T-cell (primary cell): ENCODE results near the gene NQO1. TPM values are rescaled to one million over a fixed set of nuclear protein-coding genes. Genes with fewer than 3 reads are reported as not detected.

Experiments used
- ATAC-seq, 4 experiments: fragments of 200-7000 bp in 3 of 4; fragments of 150-1000 bp in 1 of 4; cut with Tn5 transposase; replicated peaks in 1 of 4; 1 replicate in 3 of 4; 2 replicates in 1 of 4; pipeline ENCODE4 v1.10.0; 2021; ENCODE audit warnings: moderate library complexity in 3 of 4, mild to moderate bottlenecking in 2 of 4, moderate number of reproducible peaks in 1 of 4
- CTCF ChIA-PET, 2 donors: fragments of 300-600 bp; sonication (Branson Sonifier 250); formaldehyde crosslinking; loops; one replicate each; lab custom pipeline; 2022; ENCODE audit warnings: antibody characterized with exemption in 2 of 2; lab: Charles Lee
- POLR2A ChIA-PET, 2 donors: fragments of 300-600 bp; sonication (Branson Sonifier 250); formaldehyde crosslinking; loops; one replicate each; lab custom pipeline; 2022; ENCODE audit warnings: antibody characterized with exemption in 2 of 2; lab: Charles Lee
- DNase-seq, 35 experiments: peaks; one replicate each; pipeline versions ENCODE4 v3.0.0 to v3.0.0-alpha.2; 2013 to 2023
- H3K27ac ChIP-seq: one replicate; pipeline ENCODE4 v1.5.1; 2013; ENCODE audit warnings: low read length
- H3K27me3 ChIP-seq, 2 experiments: replicated peaks in 1 of 2; 1 replicate in 1 of 2; 2 replicates in 1 of 2; pipeline versions ENCODE4 v1.6.1 to v1.7.0; 2013; ENCODE audit warnings: low read length in 1 of 2, mixed read lengths in 1 of 2; ENCODE audit not compliant: control insufficient read depth in 2 of 2, insufficient read depth in 2 of 2; ENCODE audit errors: extremely low read depth in 1 of 2
- H3K36me3 ChIP-seq, 2 donors: 1 replicate in 1 of 2; 2 replicates in 1 of 2; pipeline versions ENCODE4 v1.6.1 to v1.7.0; 2013; ENCODE audit warnings: low read length in 1 of 2; ENCODE audit not compliant: control insufficient read depth in 2 of 2, insufficient read depth in 1 of 2; ENCODE audit errors: extremely low read depth in 1 of 2
- H3K4me1 ChIP-seq, 2 experiments: 1 replicate in 1 of 2; 2 replicates in 1 of 2; pipeline versions ENCODE4 v1.6.1 to v1.7.0; 2013; ENCODE audit warnings: low read length in 2 of 2, mixed read lengths in 1 of 2; ENCODE audit not compliant: insufficient read depth in 2 of 2, control insufficient read depth in 1 of 2; ENCODE audit errors: extremely low read depth in 1 of 2
- H3K4me3 ChIP-seq, 2 donors: 1 replicate in 1 of 2; 2 replicates in 1 of 2; pipeline versions ENCODE4 v1.5.1 to v1.7.0; 2013; ENCODE audit warnings: mild to moderate bottlenecking in 2 of 2, low read length in 1 of 2, moderate library complexity in 1 of 2; ENCODE audit not compliant: control insufficient read depth in 1 of 2; ENCODE audit errors: extremely low read depth in 1 of 2
- H3K9me3 ChIP-seq: 2 replicates; pipeline ENCODE4 v1.7.0; 2013
- H3K27ac Mint-ChIP-seq, 2 donors: one replicate each; pipeline ENCODE4 v1.8.0; 2020 to 2021; ENCODE audit warnings: mild to moderate bottlenecking in 2 of 2, mixed read lengths in 2 of 2
- H3K27me3 Mint-ChIP-seq, 2 donors: one replicate each; pipeline ENCODE4 v1.8.0; 2021 to 2022; ENCODE audit warnings: mixed read lengths in 2 of 2
- H3K36me3 Mint-ChIP-seq: one replicate; pipeline ENCODE4 v1.8.0; 2021; ENCODE audit warnings: mixed read lengths
- H3K4me1 Mint-ChIP-seq, 3 donors: one replicate each; pipeline ENCODE4 v1.8.0; 2020 to 2022; ENCODE audit warnings: mixed read lengths in 3 of 3, mild to moderate bottlenecking in 1 of 3
- H3K4me3 Mint-ChIP-seq, 3 donors: one replicate each; pipeline ENCODE4 v1.8.0; 2020 to 2022; ENCODE audit warnings: mild to moderate bottlenecking in 3 of 3, mixed read lengths in 3 of 3, moderate library complexity in 3 of 3
- H3K9me3 Mint-ChIP-seq, 3 donors: one replicate each; pipeline ENCODE4 v1.8.0; 2020 to 2022; ENCODE audit warnings: mixed read lengths in 3 of 3
- WGBS: methylation state at CpG from one replicate; pipeline ENCODE4 v1.1.5; 2013; ENCODE audit warnings: missing lambda C conversion rate; ENCODE audit not compliant: insufficient coverage; 5-methylcytosine and 5-hydroxymethylcytosine counted together
- total RNA-seq, 35 experiments: library from RNA in 6 of 35; stranded (reverse) in 6 of 35; fragments of 120-200 nt in 1 of 35; gene quantifications; one replicate each; pipeline versions ENCODE4 v1.2.1 to v1.2.4 and lab custom pipeline; 2013 to 2026

The NQO1 gene
- total RNA-seq, 5 donors from 2014 or later (not counting 1 experiment from before 2014, with no cell fraction given) = 1.4 to 6.1 (median 4.1) TPM

GRCh38 chr16:69756705-69757104 lies 30.3 kb upstream of the NQO1 start:
- ChIA-PET POLR2A (interaction anchor here in 1 of 2 donors (0.8 kb wide), 1 partner anchor 32 kb away, joined by 3 read pairs; no protein-coding TSS in a partner anchor), CTCF (interaction anchor here in 1 of 2 donors (0.6 to 0.8 kb wide), 2 partner anchors 13 to 46 kb away, joined by 3 to 5 read pairs; no protein-coding TSS in a partner anchor)
- H3K27ac ChIP-seq = no peak overlapping the region
- Mint-ChIP-seq H3K4me3 (no peak overlapping the region), H3K36me3 (peaks cover 9% of the 10 kb centered on the region), H3K27me3 (no peaks in the 10 kb centered on the region), H3K9me3 (no peaks in the 10 kb centered on the region), H3K4me1 (peaks cover 32 to 35% (median 33%) of the 10 kb centered on the region in 3 donors), H3K27ac (no peak overlapping the region)
- peaks cover 11 to 30% of the 10 kb centered on the region in 2 experiments for H3K4me1 ChIP-seq
- peaks cover 0 to 6% of the 10 kb centered on the region in 2 donors for H3K36me3 ChIP-seq
- DNase-seq (no peak), ATAC-seq (no peak)
- H3K27me3 ChIP-seq = no peaks in the 10 kb centered on the region
- 91% methylated on average over 10 of the region's 10 CpGs for WGBS
- H3K4me3 ChIP-seq = no peak overlapping the region
- H3K9me3 ChIP-seq = no peaks in the 10 kb centered on the region

- peaks cover 0 to 24% of the 10 kb centered on the region in 2 donors for H3K36me3 ChIP-seq
- DNase-seq (peak; percentile 91 to 100 (median 97)), ATAC-seq (peak; percentile 96 to 98 (median 98))
- H3K4me1 ChIP-seq = peaks cover 8 to 20% of the 10 kb centered on the region in 2 experiments
- under 1% methylated on average over 42 of the region's 58 CpGs for WGBS
- ChIA-PET CTCF (interaction anchor here (0.5 to 2.3 kb wide), 18 partner anchors 8 to 428 kb away, joined by 3 to 23 read pairs (median 4); partner anchors contain the start of gene NQO1 (in 1 of the 2)), POLR2A (interaction anchor here (0.5 to 1.1 kb wide), 6 partner anchors 8 to 344 kb away, joined by 3 to 7 read pairs (median 4); no protein-coding TSS in a partner anchor)
- Mint-ChIP-seq H3K4me3 (peak within 1 kb of the TSS; percentile 96 to 100 (median 100)), H3K36me3 (peaks cover 14% of the 10 kb centered on the region), H3K4me1 (peaks cover 30 to 32% (median 32%) of the 10 kb centered on the region in 3 donors), H3K27ac (peak within 1 kb of the TSS; percentile 98 to 99), H3K27me3 (no peaks in the 10 kb centered on the region), H3K9me3 (no peaks in the 10 kb centered on the region)
- no peaks in the 10 kb centered on the region for H3K27me3 ChIP-seq
- H3K9me3 ChIP-seq = no peaks in the 10 kb centered on the region
- peak within 1 kb of the TSS; percentile 99 to 100 for H3K4me3 ChIP-seq
- H3K27ac ChIP-seq = peak within 1 kb of the TSS; percentile 63
These were observed 28.3 kb upstream of the NQO1 start, which contains the start of gene NOB1 for GRCh38 chr16:69754469-69755310. NOB1 (minus strand) TSS chr16:69754926; CDS start chr16:69754910, 16 bp downstream.

GRCh38 chr16:69754143-69754468 lies 27.7 kb upstream of the NQO1 start:
- ATAC-seq (no peak), DNase-seq (no peak)
- Histone ChIP-seq H3K36me3 (peaks cover 1 to 30% of the 10 kb centered on the region in 2 donors), H3K4me3 (peak overlapping the region; percentile 99 to 100), H3K9me3 (no peaks in the 10 kb centered on the region), H3K27me3 (no peaks in the 10 kb centered on the region), H3K4me1 (peaks cover 8 to 20% of the 10 kb centered on the region in 2 experiments), H3K27ac (peak overlapping the region; percentile 63)
- Mint-ChIP-seq H3K4me3 (peak overlapping the region; percentile 96 to 100 (median 100)), H3K27ac (peak overlapping the region; percentile 98 to 99), H3K9me3 (no peaks in the 10 kb centered on the region), H3K27me3 (no peaks in the 10 kb centered on the region), H3K36me3 (peaks cover 18% of the 10 kb centered on the region), H3K4me1 (peaks cover 30 to 33% (median 32%) of the 10 kb centered on the region in 3 donors)
- POLR2A ChIA-PET = interaction anchor here (0.5 to 1.1 kb wide), 6 partner anchors 9 to 343 kb away, joined by 3 to 7 read pairs (median 4); no protein-coding TSS in a partner anchor
- CTCF ChIA-PET = interaction anchor here (0.5 to 2.3 kb wide), 16 partner anchors 9 to 427 kb away, joined by 3 to 23 read pairs (median 4); partner anchors contain the start of gene NQO1 (in 1 of the 2)
- 11% methylated on average over 4 of the region's 4 CpGs for WGBS

GRCh38 chr16:69748694-69749345 lies 22.5 kb upstream of the NQO1 start:
- H3K36me3 Mint-ChIP-seq = peaks cover 47% of the 10 kb centered on the region
- Histone ChIP-seq H3K9me3 (no peaks in the 10 kb centered on the region), H3K4me1 (peaks cover 4 to 11% of the 10 kb centered on the region in 2 experiments), H3K27ac (no peak overlapping the region), H3K36me3 (peaks cover 25 to 78% of the 10 kb centered on the region in 2 donors), H3K27me3 (no peaks in the 10 kb centered on the region), H3K4me3 (no peak overlapping the region)
- H3K27ac Mint-ChIP-seq = no peak overlapping the region
- peaks cover 18 to 24% (median 23%) of the 10 kb centered on the region in 3 donors for H3K4me1 Mint-ChIP-seq
- no peaks in the 10 kb centered on the region for H3K9me3 Mint-ChIP-seq
- no CpG with 5 or more reads among the region's 20 CpGs for WGBS
- no peak for DNase-seq
- no peak overlapping the region for H3K4me3 Mint-ChIP-seq
- POLR2A ChIA-PET = no interaction called here
- H3K27me3 Mint-ChIP-seq = no peaks in the 10 kb centered on the region
- CTCF ChIA-PET = no interaction called here
- no peak for ATAC-seq

GRCh38 chr16:69747115-69747514 lies 20.8 kb upstream of the NQO1 start:
- Mint-ChIP-seq H3K27ac (no peak overlapping the region), H3K4me3 (no peak overlapping the region), H3K27me3 (no peaks in the 10 kb centered on the region), H3K9me3 (no peaks in the 10 kb centered on the region), H3K4me1 (peaks cover 3 to 8% (median 7%) of the 10 kb centered on the region in 3 donors), H3K36me3 (peaks cover 58% of the 10 kb centered on the region)
- ATAC-seq (no peak), DNase-seq (no peak)
- Histone ChIP-seq H3K36me3 (peaks cover 35 to 93% of the 10 kb centered on the region in 2 donors), H3K27ac (no peak overlapping the region), H3K4me1 (no peaks in the 10 kb centered on the region), H3K27me3 (no peaks in the 10 kb centered on the region), H3K9me3 (no peaks in the 10 kb centered on the region), H3K4me3 (no peak overlapping the region)
- ChIA-PET CTCF (no interaction called here), POLR2A (no interaction called here)
- WGBS = 95% methylated on average over 2 of the region's 8 CpGs

GRCh38 chr16:69745959-69746358 lies 19.6 kb upstream of the NQO1 start:
- H3K27me3 ChIP-seq = no peaks in the 10 kb centered on the region
- Mint-ChIP-seq H3K27me3 (no peaks in the 10 kb centered on the region), H3K4me3 (no peak overlapping the region), H3K27ac (no peak overlapping the region), H3K9me3 (no peaks in the 10 kb centered on the region), H3K36me3 (peaks cover 62% of the 10 kb centered on the region), H3K4me1 (peaks cover 0 to 5% (median 3%) of the 10 kb centered on the region in 3 donors)
- no peak for DNase-seq
- no peak for ATAC-seq
- peaks cover 35 to 94% of the 10 kb centered on the region in 2 donors for H3K36me3 ChIP-seq
- H3K9me3 ChIP-seq = no peaks in the 10 kb centered on the region
- no peak overlapping the region for H3K4me3 ChIP-seq
- no peak overlapping the region for H3K27ac ChIP-seq
- WGBS = 93% methylated on average over 10 of the region's 10 CpGs
- POLR2A ChIA-PET = no interaction called here
- CTCF ChIA-PET = interaction anchor here in 1 of 2 donors (1.4 kb wide), 1 partner anchor 8 kb away, joined by 4 read pairs; the partner anchor contains the start of gene NOB1
- no peaks in the 10 kb centered on the region for H3K4me1 ChIP-seq
